ENCODE data around the gene POU3F1. TPM values are rescaled to one million over a fixed set of nuclear protein-coding genes. Genes with fewer than 3 reads are reported as not detected.
"Not testable (repeated sequence)": the region's sequence is repeated elsewhere in the genome, so short reads cannot be mapped to it uniquely, and the experiment has no call there.

POU3F1 gene
- total RNA-seq, 4 donors from 2014 or later: 0.19 TPM; not detected in 3

DNA sequence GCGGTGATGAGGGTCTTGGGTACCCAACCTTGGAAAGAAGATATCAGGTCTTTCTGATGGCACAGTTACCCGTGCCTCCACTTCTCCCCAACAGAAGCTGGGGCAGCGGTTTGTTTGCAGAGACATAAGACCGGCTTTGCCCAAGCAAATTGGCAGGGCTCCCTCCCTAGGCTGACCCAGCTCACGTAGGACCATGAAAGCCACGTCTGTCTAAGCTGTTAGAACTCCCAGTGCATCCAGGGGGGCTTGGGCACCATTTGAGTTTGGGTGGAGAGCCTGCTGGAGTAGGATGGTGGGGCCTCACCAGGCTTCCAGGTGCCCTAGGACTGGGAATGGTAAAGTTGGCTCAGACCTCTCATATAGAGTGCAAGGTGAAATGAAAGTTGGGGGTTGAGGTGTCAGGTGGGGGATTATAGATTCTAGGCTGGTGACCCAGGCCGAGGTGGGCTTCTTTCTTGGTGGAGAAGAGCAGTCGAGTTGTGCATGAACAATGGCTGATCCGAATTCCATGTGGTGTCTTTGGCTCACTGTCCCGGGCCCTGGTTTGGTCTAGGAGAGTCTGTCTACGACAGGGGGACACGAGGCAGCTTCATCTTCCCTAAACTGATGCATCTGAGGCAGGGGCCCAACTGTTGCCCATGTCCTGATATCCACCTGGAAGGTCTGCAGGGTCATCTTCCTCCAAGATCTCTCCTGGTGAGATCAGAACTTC, 3.4 kb downstream of the POU3F1 start:
- no peak for TF ChIP-seq CTCF (IDR thresholded peaks at IDR 0.05)
- no peak for ATAC-seq (ENCODE audit: low FRiP score)
- DNase-seq (ENCODE audit: low spot score): no peak

GRCh38 chr1:38041936-38042834, 4.4 kb downstream of the POU3F1 start:
- ATAC-seq (ENCODE audit: low FRiP score): no peak
- no peak for DNase-seq (ENCODE audit: low spot score)
- no peak for TF ChIP-seq CTCF (IDR thresholded peaks at IDR 0.05)

DNA sequence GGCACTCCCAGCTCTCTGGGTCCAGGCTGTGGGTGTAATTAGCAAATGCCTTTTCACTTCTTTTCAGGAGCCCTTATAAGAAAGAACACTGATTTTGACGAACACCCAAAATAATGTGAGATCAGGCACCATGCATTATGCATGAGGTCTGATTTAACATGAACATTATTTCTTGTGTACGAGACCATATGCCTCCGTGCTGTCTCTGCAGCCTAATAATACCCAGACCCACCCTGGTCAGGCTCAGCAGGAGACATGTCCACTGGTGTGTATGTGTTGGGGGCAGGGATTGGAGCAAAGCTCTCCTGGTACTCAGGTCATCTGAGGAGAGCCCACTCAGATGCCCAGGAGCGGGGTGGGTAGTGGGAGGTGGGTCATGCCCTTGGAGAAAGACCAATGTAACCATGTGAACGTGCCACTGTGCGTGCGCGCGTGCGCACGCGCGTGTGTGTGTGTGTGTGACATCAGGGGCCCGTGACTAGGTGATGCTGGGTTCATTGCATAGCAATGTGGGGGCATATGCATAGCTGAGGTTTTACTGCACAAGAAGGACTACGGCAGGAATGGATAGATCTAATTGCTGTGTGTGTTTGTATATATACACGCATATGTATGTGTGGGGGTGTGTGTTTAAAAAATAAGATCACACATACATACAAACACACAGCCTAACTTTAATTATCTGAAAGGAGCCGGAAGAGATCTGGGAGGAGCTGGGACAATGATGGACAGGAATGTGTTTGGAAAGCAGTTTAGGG, 7.1 kb downstream of the POU3F1 start:
- no peak for DNase-seq (ENCODE audit: low spot score)
- no peak for TF ChIP-seq CTCF (IDR thresholded peaks at IDR 0.05)
- ATAC-seq (ENCODE audit: low FRiP score): no peak

GRCh38 chr1:38038861-38039260, 7.7 kb downstream of the POU3F1 start:
- TF ChIP-seq CTCF (IDR thresholded peaks at IDR 0.05): no peak
- ATAC-seq (ENCODE audit: low FRiP score) (no peak), DNase-seq (ENCODE audit: low spot score) (no peak)

DNA sequence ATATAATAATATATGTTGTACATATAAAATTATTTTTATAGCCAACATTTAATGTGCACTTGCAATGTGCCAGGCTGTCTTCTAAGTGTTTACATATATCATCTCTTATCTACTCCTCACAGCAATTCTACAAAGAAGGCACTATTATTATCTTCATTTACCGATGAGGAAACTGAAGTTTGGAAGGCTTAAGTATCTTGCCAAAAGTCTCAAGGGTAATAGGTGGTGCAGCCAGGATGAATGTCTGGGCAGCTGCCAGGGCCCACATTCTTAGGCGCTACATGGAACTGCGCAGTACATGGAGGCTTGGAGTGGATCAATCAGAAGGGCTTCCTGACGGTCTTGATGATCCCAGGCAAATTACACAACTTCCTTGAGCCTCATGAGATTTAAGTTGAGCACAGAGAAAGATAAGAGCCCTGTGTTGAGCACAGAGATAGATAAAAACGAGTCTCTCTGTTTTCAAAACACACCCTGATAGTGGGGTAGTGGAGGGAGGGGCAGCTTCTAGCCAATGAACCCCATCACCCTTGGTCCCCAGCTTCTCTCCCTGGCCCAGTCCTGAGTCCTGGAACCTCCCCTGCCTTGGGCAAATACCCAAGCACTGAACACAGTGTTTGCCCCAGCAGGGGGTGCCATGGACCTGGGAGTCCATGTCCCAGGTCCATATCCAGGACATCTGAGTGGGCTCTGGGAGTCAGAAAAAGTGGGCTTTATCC, 9.2 kb downstream of the POU3F1 start:
- TF ChIP-seq CTCF (IDR thresholded peaks at IDR 0.05): no peak
- DNase-seq (ENCODE audit: low spot score) (no peak), ATAC-seq (ENCODE audit: low FRiP score) (no peak)

DNA sequence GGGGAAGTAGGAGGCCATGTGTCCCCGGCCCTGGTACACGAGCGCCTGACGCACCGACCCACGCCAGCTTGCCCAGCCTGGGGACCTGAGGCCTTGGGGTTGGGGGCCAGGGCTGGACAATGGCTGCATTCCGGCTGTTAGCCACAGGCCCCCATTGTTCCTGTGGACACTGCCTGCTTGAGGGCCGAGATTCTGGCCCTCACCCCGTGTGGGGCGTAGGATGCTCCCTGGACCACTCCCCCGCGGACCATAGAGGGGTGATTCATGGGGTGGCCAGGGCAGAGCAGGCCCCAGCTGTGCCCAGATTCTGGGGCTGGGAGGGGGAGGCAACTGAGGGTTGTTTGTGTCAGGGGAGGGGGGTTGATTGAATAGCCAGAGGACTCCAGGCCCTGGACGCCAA, 11.7 kb downstream of the POU3F1 start:
- ATAC-seq (ENCODE audit: low FRiP score) (no peak), DNase-seq (ENCODE audit: low spot score) (no peak)
- no peak for TF ChIP-seq CTCF (IDR thresholded peaks at IDR 0.05)

DNA sequence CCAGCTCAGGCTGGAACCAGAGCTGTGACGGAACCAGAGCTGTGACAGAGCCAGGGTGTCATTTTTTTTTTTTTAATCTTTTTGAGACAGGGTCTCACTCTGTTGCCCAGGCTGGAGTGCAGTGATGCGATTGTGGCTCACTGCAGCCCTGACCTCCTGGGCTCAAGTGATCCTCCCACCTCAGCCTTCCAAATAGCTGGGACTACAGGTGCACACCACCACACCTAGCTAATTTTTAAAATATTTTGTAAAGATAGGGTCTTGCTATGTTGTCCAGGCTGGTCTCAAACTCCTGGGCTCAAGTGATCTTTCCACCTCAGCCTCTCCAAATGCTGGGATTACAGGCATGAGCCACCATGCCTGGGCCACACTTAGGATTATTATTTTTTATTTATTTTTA, 13.6 kb downstream of the POU3F1 start:
- DNase-seq (ENCODE audit: low spot score); ATAC-seq (ENCODE audit: low FRiP score): not testable (repeated sequence)

All from omental fat pad (tissue), 4 donors.